Natural killer cell (primary cell): ENCODE measurements around the gene CACNA2D3. TPM values are rescaled to one million over a fixed set of nuclear protein-coding genes. Genes with fewer than 3 reads are reported as not detected.

Experiments used
- ATAC-seq, 3 donors: fragments of 150-1000 bp in 2 of 3; fragments of 200-7000 bp in 1 of 3; cut with Tn5 transposase; 1 replicate in 1 of 3; 2 replicates in 2 of 3; pipeline ENCODE4 v1.10.0; 2021; ENCODE audit warnings: mild to moderate bottlenecking in 2 of 3, moderate library complexity in 2 of 3
- DNase-seq, 2 donors: peaks; one replicate each; pipeline versions ENCODE4 v3.0.0 to v3.0.0-alpha.2; 2013 to 2021; ENCODE audit warnings: mixed read lengths in 1 of 2
- H3K27ac ChIP-seq: one replicate; pipeline ENCODE4 v1.5.1; 2013; ENCODE audit warnings: mild to moderate bottlenecking, low read length
- H3K27me3 ChIP-seq: one replicate; pipeline ENCODE4 v1.6.1; 2013; ENCODE audit warnings: low read length; ENCODE audit not compliant: control insufficient read depth, insufficient read depth
- H3K36me3 ChIP-seq: one replicate; pipeline ENCODE4 v1.6.1; 2013; ENCODE audit warnings: low read length; ENCODE audit not compliant: control insufficient read depth, insufficient read depth
- H3K4me1 ChIP-seq: one replicate; pipeline ENCODE4 v1.6.1; 2013; ENCODE audit warnings: low read length; ENCODE audit not compliant: control insufficient read depth, insufficient read depth
- H3K4me3 ChIP-seq: one replicate; pipeline ENCODE4 v1.5.1; 2013; ENCODE audit warnings: low read length
- H3K9me3 ChIP-seq: one replicate; pipeline ENCODE4 v1.6.1; 2013; ENCODE audit warnings: low read length; ENCODE audit not compliant: control insufficient read depth, insufficient read depth
- H3K27ac Mint-ChIP-seq, 2 donors: one replicate each; pipeline ENCODE4 v1.8.0; 2022; ENCODE audit warnings: mild to moderate bottlenecking in 2 of 2, mixed read lengths in 2 of 2, moderate library complexity in 1 of 2
- H3K27me3 Mint-ChIP-seq, 2 donors: one replicate each; pipeline ENCODE4 v1.8.0; 2022; ENCODE audit warnings: low read depth in 2 of 2, mixed read lengths in 2 of 2
- H3K36me3 Mint-ChIP-seq: one replicate; pipeline ENCODE4 v1.8.0; 2022; ENCODE audit warnings: mixed read lengths
- H3K4me1 Mint-ChIP-seq, 2 donors: one replicate each; pipeline ENCODE4 v1.8.0; 2022; ENCODE audit warnings: mixed read lengths in 2 of 2
- H3K4me3 Mint-ChIP-seq: one replicate; pipeline ENCODE4 v1.8.0; 2022; ENCODE audit warnings: mild to moderate bottlenecking, moderate library complexity, mixed read lengths
- H3K9me3 Mint-ChIP-seq, 2 donors: one replicate each; pipeline ENCODE4 v1.8.0; 2022; ENCODE audit warnings: mixed read lengths in 2 of 2
- WGBS: methylation state at CpG from one replicate; pipeline ENCODE4 v1.1.7; 2013; ENCODE audit warnings: missing lambda C conversion rate; ENCODE audit not compliant: insufficient coverage; 5-methylcytosine and 5-hydroxymethylcytosine counted together
- intact Hi-C: fragments of 100-400 bp; cut with micrococcal nuclease; formaldehyde crosslinking; loops from one replicate; pipeline ENCODE4 v1.14.2; 2022
- total RNA-seq, 4 donors: library from RNA; stranded (reverse); fragments of 120-200 nt in 1 of 4; gene quantifications; one replicate each; pipeline versions ENCODE4 v1.2.3 to v1.2.4, GENCODE V29; 2013 to 2022
- TF ChIP-seq, protein P1 (sequence below): fragments of 200-600 bp; IDR thresholded peaks from one replicate; pipeline ENCODE4 v1.8.0; 2022; ENCODE audit warnings: antibody characterized with exemption

Gene CACNA2D3
- total RNA-seq, 3 donors from 2014 or later (not counting 1 experiment from before 2014, with no cell fraction given): 0.49 TPM; not detected in 2

DNA sequence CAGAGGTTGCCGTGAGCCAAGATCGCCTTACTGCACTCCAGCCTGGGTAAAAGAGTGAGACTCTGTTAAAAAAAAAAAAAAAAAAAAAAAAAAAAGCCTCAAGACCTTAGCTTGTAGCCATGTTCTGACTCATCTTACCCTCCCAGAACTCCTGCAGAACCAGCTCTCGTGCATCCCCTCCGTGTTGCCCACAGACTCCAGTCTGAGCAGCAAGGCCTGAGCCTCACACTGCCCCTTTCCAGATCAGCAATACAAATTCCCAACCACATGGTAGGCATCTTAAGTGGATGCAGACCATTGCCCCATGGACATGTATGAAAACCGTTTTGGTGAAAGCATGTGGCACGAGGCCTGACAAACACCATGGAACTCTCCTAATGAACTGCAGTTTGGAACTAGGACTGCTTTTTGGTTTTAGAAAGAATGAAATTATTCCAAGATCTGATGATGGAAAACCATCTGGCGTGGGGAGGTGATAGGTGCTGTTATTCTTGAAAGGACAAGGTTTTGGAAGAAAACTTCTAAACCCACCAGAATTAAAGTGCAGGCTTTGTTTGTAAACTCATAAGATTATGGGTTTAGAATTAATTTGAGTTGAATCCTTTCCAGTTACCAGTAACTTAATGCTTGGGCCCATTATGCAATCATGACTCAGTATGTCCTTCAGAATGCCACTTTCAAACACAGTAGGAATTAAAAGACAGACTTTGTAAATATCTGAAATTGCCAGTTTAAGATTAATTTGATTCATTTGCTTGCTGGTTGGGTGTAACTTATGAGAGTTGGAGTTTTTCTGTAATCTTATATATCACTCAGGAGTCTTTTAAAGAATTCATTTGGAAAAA lies 969.3 kb downstream of the CACNA2D3 start:
- peaks cover 6% of the 10 kb centered on the region for H3K9me3 ChIP-seq
- H3K36me3 ChIP-seq: no peaks in the 10 kb centered on the region
- ATAC-seq (no peak), DNase-seq (no peak)
- Mint-ChIP-seq H3K36me3 (no peaks in the 10 kb centered on the region), H3K4me1 (no peaks in the 10 kb centered on the region), H3K27ac (no peak overlapping the region), H3K4me3 (no peak overlapping the region), H3K27me3 (no peaks in the 10 kb centered on the region), H3K9me3 (peaks cover 16 to 25% of the 10 kb centered on the region in 2 donors)
- intact Hi-C loops: no loop called here
- no peaks in the 10 kb centered on the region for H3K27me3 ChIP-seq
- H3K4me1 ChIP-seq: no peaks in the 10 kb centered on the region
- H3K4me3 ChIP-seq: no peak overlapping the region
- H3K27ac ChIP-seq: no peak overlapping the region
- 89% methylated on average over 7 of the region's 7 CpGs for WGBS
- TF ChIP-seq, protein P1, sequence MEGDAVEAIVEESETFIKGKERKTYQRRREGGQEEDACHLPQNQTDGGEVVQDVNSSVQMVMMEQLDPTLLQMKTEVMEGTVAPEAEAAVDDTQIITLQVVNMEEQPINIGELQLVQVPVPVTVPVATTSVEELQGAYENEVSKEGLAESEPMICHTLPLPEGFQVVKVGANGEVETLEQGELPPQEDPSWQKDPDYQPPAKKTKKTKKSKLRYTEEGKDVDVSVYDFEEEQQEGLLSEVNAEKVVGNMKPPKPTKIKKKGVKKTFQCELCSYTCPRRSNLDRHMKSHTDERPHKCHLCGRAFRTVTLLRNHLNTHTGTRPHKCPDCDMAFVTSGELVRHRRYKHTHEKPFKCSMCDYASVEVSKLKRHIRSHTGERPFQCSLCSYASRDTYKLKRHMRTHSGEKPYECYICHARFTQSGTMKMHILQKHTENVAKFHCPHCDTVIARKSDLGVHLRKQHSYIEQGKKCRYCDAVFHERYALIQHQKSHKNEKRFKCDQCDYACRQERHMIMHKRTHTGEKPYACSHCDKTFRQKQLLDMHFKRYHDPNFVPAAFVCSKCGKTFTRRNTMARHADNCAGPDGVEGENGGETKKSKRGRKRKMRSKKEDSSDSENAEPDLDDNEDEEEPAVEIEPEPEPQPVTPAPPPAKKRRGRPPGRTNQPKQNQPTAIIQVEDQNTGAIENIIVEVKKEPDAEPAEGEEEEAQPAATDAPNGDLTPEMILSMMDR: no peak

- H3K4me3 ChIP-seq: no peak overlapping the region
- no peaks in the 10 kb centered on the region for H3K27me3 Mint-ChIP-seq
- H3K27ac ChIP-seq: no peak overlapping the region
- H3K36me3 Mint-ChIP-seq: no peaks in the 10 kb centered on the region
- H3K4me1 Mint-ChIP-seq: no peaks in the 10 kb centered on the region
- H3K27me3 ChIP-seq: no peaks in the 10 kb centered on the region
- DNase-seq: no peak
- no peaks in the 10 kb centered on the region for H3K4me1 ChIP-seq
- peaks cover 9 to 17% of the 10 kb centered on the region in 2 donors for H3K9me3 Mint-ChIP-seq
- TF ChIP-seq, protein P1: no peak
- H3K27ac Mint-ChIP-seq: no peak overlapping the region
- H3K4me3 Mint-ChIP-seq: no peak overlapping the region
- intact Hi-C loops: no loop called here
- peaks cover 6% of the 10 kb centered on the region for H3K9me3 ChIP-seq
- no peak for ATAC-seq
- no peaks in the 10 kb centered on the region for H3K36me3 ChIP-seq
Measured at GRCh38 chr3:55094676-55095075, 972.3 kb downstream of the CACNA2D3 start.

- H3K27ac Mint-ChIP-seq: no peak overlapping the region
- DNase-seq (no peak), ATAC-seq (no peak)
- H3K27ac ChIP-seq: no peak overlapping the region
- intact Hi-C loops: no loop called here
- H3K36me3 Mint-ChIP-seq: no peaks in the 10 kb centered on the region
- no peak overlapping the region for H3K4me3 ChIP-seq
- no peaks in the 10 kb centered on the region for H3K27me3 ChIP-seq
- H3K4me1 Mint-ChIP-seq: no peaks in the 10 kb centered on the region
- TF ChIP-seq, protein P1: no peak
- no peaks in the 10 kb centered on the region for H3K27me3 Mint-ChIP-seq
- peaks cover 11 to 17% of the 10 kb centered on the region in 2 donors for H3K9me3 Mint-ChIP-seq
- 70% methylated on average over 3 of the region's 3 CpGs for WGBS
- no peak overlapping the region for H3K4me3 Mint-ChIP-seq
- no peaks in the 10 kb centered on the region for H3K36me3 ChIP-seq
- H3K4me1 ChIP-seq: no peaks in the 10 kb centered on the region
- peaks cover 3% of the 10 kb centered on the region for H3K9me3 ChIP-seq
Measured at GRCh38 chr3:55097441-55097840, 975.1 kb downstream of the CACNA2D3 start.

- no peaks in the 10 kb centered on the region for H3K27me3 Mint-ChIP-seq
- no peaks in the 10 kb centered on the region for H3K9me3 ChIP-seq
- intact Hi-C loops: no loop called here
- H3K27ac ChIP-seq: no peak overlapping the region
- H3K4me1 ChIP-seq: no peaks in the 10 kb centered on the region
- H3K27ac Mint-ChIP-seq: no peak overlapping the region
- no peaks in the 10 kb centered on the region for H3K4me1 Mint-ChIP-seq
- H3K9me3 Mint-ChIP-seq: peaks cover 5 to 8% of the 10 kb centered on the region in 2 donors
- no peak overlapping the region for H3K4me3 Mint-ChIP-seq
- WGBS: 60% methylated on average over 10 of the region's 10 CpGs
- no peaks in the 10 kb centered on the region for H3K36me3 Mint-ChIP-seq
- H3K36me3 ChIP-seq: no peaks in the 10 kb centered on the region
- no peaks in the 10 kb centered on the region for H3K27me3 ChIP-seq
- TF ChIP-seq, protein P1: no peak
- ATAC-seq (no peak), DNase-seq (no peak)
- H3K4me3 ChIP-seq: no peak overlapping the region
Measured at GRCh38 chr3:55105647-55106046, 983.3 kb downstream of the CACNA2D3 start.
